HG02884 (cell line): ENCODE data around the gene USP49.
"Not testable (repeated sequence)": the region's sequence is repeated elsewhere in the genome, so short reads cannot be mapped to it uniquely, and the experiment has no call there.

Experiments used
- ATAC-seq: cut with Tn5 transposase; IDR thresholded peaks from one replicate; pipeline ENCODE4 v1.9.1; 2021; ENCODE audit warnings: mild to moderate bottlenecking, moderate library complexity; ENCODE audit not compliant: unreplicated experiment

USP49 gene

GRCh38 chr6:41783106-41783780 is 111.9 kb downstream of the USP49 start:
- no peak for ATAC-seq

GRCh38 chr6:41781366-41781730 is 113.8 kb downstream of the USP49 start:
- no peak for ATAC-seq

- ATAC-seq: no peak
These were observed 114.4 kb downstream of the USP49 start, which contains the start of gene PRICKLE4 for GRCh38 chr6:41780551-41781365. Gene PRICKLE4, plus strand, starts transcription at chr6:41780782. Its CDS starts 2,692 bp downstream, at chr6:41783474.

- ATAC-seq: peak; percentile 79
These were observed 115.2 kb downstream of the USP49 start, which contains the start of gene FRS3 for GRCh38 chr6:41779788-41780550. Gene FRS3, minus strand, starts transcription at chr6:41779900. Its CDS starts 2,913 bp downstream, at chr6:41776987.

- peak; percentile 23 for ATAC-seq
These were observed 115.8 kb downstream of the USP49 start for GRCh38 chr6:41779336-41779735.

- ATAC-seq: no peak
These were observed 116.3 kb downstream of the USP49 start for GRCh38 chr6:41778895-41779294.

- no peak for ATAC-seq
These were observed 117.5 kb downstream of the USP49 start for GRCh38 chr6:41777551-41778285.

- no peak for ATAC-seq
These were observed 119.8 kb downstream of the USP49 start for GRCh38 chr6:41775293-41775882.

- no peak for ATAC-seq
These were observed 120.3 kb downstream of the USP49 start for GRCh38 chr6:41774841-41775240.

GRCh38 chr6:41771058-41771983 is 123.9 kb downstream of the USP49 start:
- ATAC-seq: no peak

- ATAC-seq: no peak
These were observed 124.7 kb downstream of the USP49 start for GRCh38 chr6:41770381-41771057.

GRCh38 chr6:41769376-41769775 is 125.8 kb downstream of the USP49 start:
- ATAC-seq: no peak

GRCh38 chr6:41768545-41769308 is 126.4 kb downstream of the USP49 start:
- ATAC-seq: no peak

GRCh38 chr6:41767112-41767833 is 127.9 kb downstream of the USP49 start:
- ATAC-seq: no peak

GRCh38 chr6:41766043-41766664 is 129.0 kb downstream of the USP49 start:
- ATAC-seq: not testable (repeated sequence)

GRCh38 chr6:41763470-41763869 is 131.7 kb downstream of the USP49 start:
- ATAC-seq: no peak
